ENCODE data around the gene INSC. TPM values are rescaled to one million over a fixed set of nuclear protein-coding genes. Genes with fewer than 3 reads are reported as not detected.

The INSC gene
- polyA plus RNA-seq, 3 donors: not detected

DNA sequence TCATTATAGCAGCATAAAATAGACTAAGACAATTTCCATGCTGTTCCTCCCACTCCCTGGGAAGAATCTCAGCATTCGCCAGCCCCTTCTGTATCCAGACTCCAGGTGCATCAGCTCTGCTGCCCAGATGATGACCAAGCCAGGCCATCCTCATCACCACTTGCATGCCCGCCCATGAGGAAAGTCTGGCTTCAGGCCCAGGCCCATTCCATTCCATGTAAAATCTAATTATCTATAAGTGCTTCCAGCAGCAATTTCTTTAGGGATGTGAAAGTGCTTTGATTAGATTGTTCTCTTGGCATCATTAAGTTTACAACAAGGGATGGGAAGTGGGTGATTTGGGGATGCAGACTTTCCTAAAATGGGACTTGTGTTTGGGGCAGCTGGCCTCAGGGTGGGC is 100.3 kb downstream of the INSC start:
- TF ChIP-seq CTCF (IDR thresholded peaks at IDR 0.05): no peak
- Histone ChIP-seq H3K9me3 (replicated peaks in 1 of 2; ENCODE audit: control insufficient read depth in 1 of 2, insufficient read depth in 1 of 2, low read length in 2 of 2) (no peaks in the 10 kb centered on the region), H3K27ac (ENCODE audit: low read depth in 1 of 2, low read length in 2 of 2) (no peak overlapping the region), H3K27me3 (ENCODE audit: control insufficient read depth in 2 of 2, insufficient read depth in 2 of 2, low read length in 2 of 2) (no peaks in the 10 kb centered on the region), H2AFZ (ENCODE audit: insufficient read depth, low read depth, low read length, poor library complexity, severe bottlenecking) (no peak overlapping the region), H3K79me2 (ENCODE audit: insufficient read depth, low read length) (no peaks in the 10 kb centered on the region), H3K4me3 (replicated peaks in 1 of 3; ENCODE audit: low read depth in 2 of 3, low read length in 3 of 3) (no peak overlapping the region), H3K4me2 (replicated peaks; ENCODE audit: extremely low read depth, low read length, poor library complexity, severe bottlenecking) (no peak overlapping the region), H3K4me1 (ENCODE audit: control insufficient read depth in 1 of 2, insufficient read depth in 2 of 2, low read length in 2 of 2) (peaks cover 1 to 6% of the 10 kb centered on the region in 2 donors), H3K9ac (ENCODE audit: insufficient read depth, low read length, poor library complexity, severe bottlenecking) (no peak overlapping the region), H4K20me1 (ENCODE audit: insufficient read depth, low read length) (no peaks in the 10 kb centered on the region), H3K36me3 (replicated peaks in 1 of 2; ENCODE audit: control insufficient read depth in 1 of 2, insufficient read depth in 2 of 2, low read length in 2 of 2) (no peaks in the 10 kb centered on the region)
- 100% methylated on average over 1 of the region's 2 CpGs for WGBS (ENCODE audit: insufficient coverage)
- Mint-ChIP-seq H3K4me3 (no peak overlapping the region), H3K36me3 (no peaks in the 10 kb centered on the region), H3K9me3 (peaks cover 0 to 3% (median 0%) of the 10 kb centered on the region in 7 donors), H3K27me3 (ENCODE audit: low read depth in 3 of 3) (peaks cover 0 to 1% (median 0%) of the 10 kb centered on the region in 3 donors), H3K4me1 (peaks cover 26% of the 10 kb centered on the region), H3K27ac (no peak overlapping the region)
- no peak for DNase-seq
- intact Hi-C loops (cut with micrococcal nuclease): no loop called here

- Histone ChIP-seq H3K4me1 (ENCODE audit: control insufficient read depth in 1 of 2, insufficient read depth in 2 of 2, low read length in 2 of 2) (peaks cover 13 to 19% of the 10 kb centered on the region in 2 donors), H4K20me1 (ENCODE audit: insufficient read depth, low read length) (no peaks in the 10 kb centered on the region), H3K9me3 (replicated peaks in 1 of 2; ENCODE audit: control insufficient read depth in 1 of 2, insufficient read depth in 1 of 2, low read length in 2 of 2) (no peaks in the 10 kb centered on the region), H3K4me3 (replicated peaks in 1 of 3; ENCODE audit: low read depth in 2 of 3, low read length in 3 of 3) (no peak overlapping the region), H2AFZ (ENCODE audit: insufficient read depth, low read depth, low read length, poor library complexity, severe bottlenecking) (no peak overlapping the region), H3K27ac (ENCODE audit: low read depth in 1 of 2, low read length in 2 of 2) (no peak overlapping the region), H3K36me3 (replicated peaks in 1 of 2; ENCODE audit: control insufficient read depth in 1 of 2, insufficient read depth in 2 of 2, low read length in 2 of 2) (no peaks in the 10 kb centered on the region), H3K9ac (ENCODE audit: insufficient read depth, low read length, poor library complexity, severe bottlenecking) (no peak overlapping the region), H3K4me2 (replicated peaks; ENCODE audit: extremely low read depth, low read length, poor library complexity, severe bottlenecking) (no peak overlapping the region), H3K79me2 (ENCODE audit: insufficient read depth, low read length) (no peaks in the 10 kb centered on the region), H3K27me3 (ENCODE audit: control insufficient read depth in 2 of 2, insufficient read depth in 2 of 2, low read length in 2 of 2) (no peaks in the 10 kb centered on the region)
- peaks cover 41% of the 10 kb centered on the region for H3K4me1 Mint-ChIP-seq
- peaks cover 0 to 1% (median 0%) of the 10 kb centered on the region in 3 donors for H3K27me3 Mint-ChIP-seq (ENCODE audit: low read depth in 3 of 3)
- no peak overlapping the region for H3K4me3 Mint-ChIP-seq
- TF ChIP-seq CTCF (IDR thresholded peaks at IDR 0.05): no peak
- H3K9me3 Mint-ChIP-seq: peaks cover 0 to 6% (median 3%) of the 10 kb centered on the region in 7 donors
- no peak for DNase-seq
- intact Hi-C loops (cut with micrococcal nuclease): no loop called here
- H3K36me3 Mint-ChIP-seq: no peaks in the 10 kb centered on the region
- no peak overlapping the region for H3K27ac Mint-ChIP-seq
Observed at GRCh38 chr11:15216678-15217077, 102.0 kb downstream of the INSC start.

Data from CD14-positive monocyte (primary cell).